ENCODE measurements around the gene SUMO1.
A peak's percentile ranks its signal among the peaks of the same experiment; 100 is the strongest.
"Not testable (repeated sequence)": the region's sequence is repeated elsewhere in the genome, so short reads cannot be mapped to it uniquely, and the experiment has no call there.

The SUMO1 gene

DNA sequence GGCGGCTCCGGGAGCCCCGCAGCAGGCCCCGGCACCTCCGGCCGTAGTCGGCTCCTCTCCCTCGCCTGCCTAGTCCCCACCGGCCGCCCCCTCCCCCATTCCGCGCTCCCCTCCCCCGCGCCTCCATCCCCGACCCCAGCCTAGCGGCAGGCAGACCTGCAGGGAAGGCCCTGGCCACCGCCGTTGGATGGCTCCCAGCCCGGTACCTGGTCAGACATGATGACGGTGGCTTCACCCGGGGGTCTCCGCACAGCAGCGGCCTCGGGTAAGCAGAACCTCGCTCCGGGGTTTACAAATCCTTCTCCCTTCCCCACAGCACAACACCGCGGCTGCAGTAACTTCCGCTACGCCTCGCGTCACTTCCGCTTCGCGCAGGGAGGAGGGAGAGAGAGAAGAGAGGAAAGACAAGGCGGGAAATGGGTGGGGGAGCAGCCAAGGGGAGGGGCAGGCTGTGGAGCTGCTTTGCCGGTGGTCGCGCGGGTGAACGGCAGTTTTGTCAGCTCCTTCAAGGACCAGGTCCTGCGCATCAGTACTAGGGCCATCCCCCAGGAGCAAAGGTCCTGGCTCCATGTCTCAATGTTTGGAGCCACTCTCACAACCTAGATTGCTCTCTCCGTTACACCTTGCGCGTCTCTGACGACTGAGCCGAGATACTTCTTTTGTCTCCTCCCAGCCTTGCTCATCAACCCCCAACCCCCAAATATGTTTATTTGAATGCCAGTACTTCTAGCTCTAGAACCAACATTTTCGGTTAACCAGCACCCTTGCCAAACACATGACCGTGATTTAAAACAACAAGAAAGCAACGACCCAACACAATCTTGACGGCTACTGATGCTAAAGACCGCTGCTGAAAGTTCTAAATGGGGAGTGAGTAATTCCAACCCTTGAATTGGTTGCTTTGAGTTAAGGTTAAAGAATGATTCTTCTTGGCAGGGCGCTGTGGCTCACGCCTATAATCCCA is at the start of gene SUMO1:
TSS of gene SUMO1 (minus strand) at position 364 of the 964 bp plus-strand sequence. CDS start at position 218, 146 bp downstream.
- DNase-seq: peak; percentile 89

DNA sequence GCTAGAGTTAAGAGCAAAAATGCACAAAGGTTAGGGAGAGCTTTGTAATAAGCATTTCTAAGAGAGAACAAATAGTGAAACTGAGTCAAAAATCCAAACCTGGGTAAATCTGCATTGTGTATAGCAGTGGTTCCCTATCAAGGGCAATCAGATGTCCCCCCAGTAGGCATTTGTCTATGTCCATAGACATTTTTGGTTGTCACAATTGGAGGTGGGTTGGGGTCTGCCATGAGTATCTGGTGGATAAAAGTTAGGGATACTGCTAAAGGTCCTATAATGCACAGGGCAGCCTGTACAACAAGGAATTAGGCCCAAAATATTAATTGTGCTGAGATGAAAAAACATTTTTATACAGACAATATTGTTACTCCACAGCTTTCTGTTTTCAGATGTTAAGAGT is 48.2 kb upstream of the SUMO1 start:
- DNase-seq: no peak

GRCh38 chr2:202278944-202279343 is 40.5 kb upstream of the SUMO1 start:
- no peak for DNase-seq

DNA sequence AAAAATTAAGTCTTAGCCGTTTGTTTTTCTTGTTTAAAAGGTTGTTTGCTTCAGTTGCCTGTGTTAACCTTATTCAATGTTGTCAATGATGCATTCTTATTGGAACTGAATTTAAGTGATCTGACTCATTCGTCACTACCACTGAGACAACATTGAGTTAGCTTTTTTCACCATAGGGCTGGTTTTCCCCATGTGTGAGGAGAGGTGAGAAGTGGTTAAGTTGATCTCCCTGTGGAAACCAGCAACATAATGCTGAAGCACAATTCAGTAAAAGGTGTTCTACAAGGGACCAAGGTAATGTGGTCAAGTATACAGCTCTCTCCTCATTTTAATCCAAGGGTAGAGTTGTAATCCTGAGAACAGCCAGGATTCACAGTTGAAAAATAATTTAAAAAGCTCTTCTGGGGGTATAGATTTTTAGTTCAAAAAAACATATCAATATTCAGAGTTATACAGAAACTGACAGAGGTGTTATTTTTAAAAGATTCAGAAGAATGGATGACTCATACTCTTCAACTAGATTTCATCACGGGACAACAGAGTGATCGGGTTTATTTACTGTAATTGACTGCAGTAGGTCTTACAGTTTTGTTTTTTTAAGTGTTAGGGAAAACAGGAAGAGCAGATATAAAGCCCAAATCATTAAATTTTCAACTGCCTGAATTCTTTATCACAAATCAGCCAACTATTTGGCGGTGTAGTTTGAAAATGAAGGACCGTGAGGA is 39.8 kb upstream of the SUMO1 start:
- DNase-seq: no peak

DNA sequence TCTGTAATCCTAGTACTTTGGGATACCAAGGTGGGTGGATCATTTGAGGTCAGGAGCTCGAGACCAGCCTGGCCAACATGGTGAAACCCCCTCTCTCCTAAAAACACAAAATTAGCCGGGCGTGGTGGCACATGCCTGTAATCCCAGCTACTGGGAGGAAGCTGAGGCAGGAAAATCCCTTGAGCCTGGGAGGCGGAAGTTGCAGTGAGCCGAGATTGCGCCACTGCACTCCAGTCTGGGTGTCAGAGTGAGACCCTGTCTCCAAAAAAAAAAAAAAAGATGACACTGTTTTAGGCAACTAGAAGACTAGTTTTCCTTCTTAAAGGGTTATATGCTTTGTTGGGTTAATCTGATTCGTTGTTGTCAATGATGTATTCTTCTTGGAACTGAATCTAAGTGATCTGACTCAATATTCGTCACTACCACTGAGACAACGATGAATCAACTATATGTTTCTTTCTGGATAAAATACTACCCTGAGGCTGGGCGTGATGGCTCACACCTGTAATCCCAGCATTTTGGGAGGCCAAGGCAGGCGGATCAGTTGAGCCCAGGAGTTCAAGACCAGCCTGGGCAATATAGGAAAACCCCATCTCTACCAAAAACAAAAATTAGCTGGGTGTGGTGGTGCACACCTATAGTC is 37.8 kb upstream of the SUMO1 start:
- DNase-seq: not testable (repeated sequence)

GRCh38 chr2:202270487-202270886 is 32.1 kb upstream of the SUMO1 start:
- no peak for DNase-seq

GRCh38 chr2:202269585-202269984 is 31.2 kb upstream of the SUMO1 start:
- DNase-seq: no peak

DNA sequence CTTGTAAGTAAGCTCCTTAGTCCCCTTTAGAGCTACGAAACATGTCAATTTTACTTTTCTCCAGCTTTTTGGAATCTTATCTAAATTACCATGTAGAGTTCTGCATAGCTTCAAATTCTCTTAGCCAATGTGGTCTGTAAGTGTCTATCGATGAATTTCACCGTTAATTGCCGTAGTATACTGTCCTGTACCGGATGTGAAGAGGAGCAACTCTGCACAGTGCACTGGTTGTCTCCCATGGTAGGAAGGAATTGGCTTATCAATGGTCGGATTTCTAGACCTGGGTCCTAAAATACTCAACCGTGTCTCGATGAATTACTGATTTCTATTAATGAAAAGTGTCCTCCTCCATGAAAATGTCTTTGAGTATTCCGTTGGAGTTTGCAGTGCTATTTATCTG is 29.1 kb upstream of the SUMO1 start:
- no peak for DNase-seq

- peak; percentile 89 for DNase-seq
These were observed 27.3 kb upstream of the SUMO1 start, which contains the start of gene NOP58 for GRCh38 chr2:202265467-202266277. Gene NOP58, plus strand, starts transcription at chr2:202265763. Its CDS starts 179 bp downstream, at chr2:202265942.

DNA sequence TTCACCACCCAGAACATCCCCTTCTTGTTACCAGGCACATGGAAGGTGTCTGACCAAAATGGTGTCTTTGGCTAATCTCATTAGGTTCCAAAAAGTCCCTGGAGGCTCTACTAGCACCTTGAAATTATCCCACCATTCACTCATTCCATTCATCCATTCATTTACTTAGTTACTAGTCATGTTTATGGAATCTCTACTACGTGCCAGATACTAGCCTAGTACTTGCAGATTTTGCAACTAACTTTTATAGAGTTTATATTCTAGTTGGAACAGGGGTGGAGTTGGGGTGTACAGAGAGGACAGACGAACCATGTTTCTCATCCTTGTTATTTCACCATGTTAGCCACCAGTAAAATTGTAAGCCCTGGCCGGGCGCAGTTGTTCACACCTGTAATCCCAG is 23.1 kb upstream of the SUMO1 start:
- DNase-seq: no peak

DNA sequence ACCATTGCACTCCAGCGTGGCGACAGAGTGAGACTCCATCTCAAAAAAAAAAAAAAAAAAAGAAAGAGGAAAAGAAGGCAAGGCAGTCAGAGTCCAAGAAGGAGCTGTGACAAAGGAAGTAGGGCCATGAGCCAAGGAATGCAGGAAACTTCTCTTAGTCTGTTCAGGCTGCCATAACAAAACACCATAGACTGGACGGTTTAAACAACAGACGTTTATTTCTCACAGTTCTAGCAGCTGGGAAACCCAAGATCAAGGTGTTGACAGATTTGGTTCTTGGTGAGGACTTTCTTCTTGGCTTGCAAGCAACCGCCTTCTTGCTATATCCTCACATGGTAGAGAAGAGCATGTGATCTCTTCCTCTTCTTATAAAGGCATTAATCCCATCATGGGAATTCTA is 13.1 kb upstream of the SUMO1 start:
- DNase-seq: no peak

DNA sequence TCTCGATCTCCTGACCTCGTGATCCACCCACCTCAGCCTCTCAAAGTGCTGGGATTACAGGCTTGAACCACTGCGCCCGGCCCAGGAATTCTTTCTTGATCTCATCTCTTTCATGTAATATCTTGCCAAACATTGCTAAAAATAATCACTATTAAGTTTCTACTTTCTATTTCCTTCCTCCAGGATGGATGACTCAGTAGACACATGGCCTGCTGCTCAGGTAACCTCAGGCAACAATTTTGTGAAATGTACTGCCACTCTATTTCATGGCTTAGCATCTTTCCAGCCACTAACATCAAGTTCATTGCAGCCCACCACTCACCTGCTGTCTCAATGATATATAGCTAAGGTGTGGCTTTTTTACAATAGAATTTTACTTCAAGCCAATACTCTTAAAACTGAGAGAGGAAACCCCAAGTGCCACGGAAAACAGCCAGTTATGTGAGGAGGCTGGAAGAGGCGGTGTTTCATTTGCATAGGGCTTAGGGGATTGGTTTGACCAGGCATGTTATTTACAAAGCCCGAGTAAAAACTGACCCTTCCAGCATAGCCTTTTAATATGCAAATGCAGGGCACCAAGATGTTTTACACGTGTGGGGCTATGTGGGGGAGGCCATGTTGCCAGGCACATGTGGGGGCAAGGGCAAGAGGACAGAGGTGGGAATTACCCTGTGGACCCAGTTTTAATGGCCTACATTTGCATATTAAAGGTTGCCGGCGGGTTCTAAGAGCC is 11.3 kb upstream of the SUMO1 start:
- DNase-seq: no peak

GRCh38 chr2:202247710-202248109 is 9.3 kb upstream of the SUMO1 start:
- not testable (repeated sequence) for DNase-seq

GRCh38 chr2:202237787-202238233 is 587 bp downstream of the SUMO1 start:
- peak; percentile 37 for DNase-seq

DNA sequence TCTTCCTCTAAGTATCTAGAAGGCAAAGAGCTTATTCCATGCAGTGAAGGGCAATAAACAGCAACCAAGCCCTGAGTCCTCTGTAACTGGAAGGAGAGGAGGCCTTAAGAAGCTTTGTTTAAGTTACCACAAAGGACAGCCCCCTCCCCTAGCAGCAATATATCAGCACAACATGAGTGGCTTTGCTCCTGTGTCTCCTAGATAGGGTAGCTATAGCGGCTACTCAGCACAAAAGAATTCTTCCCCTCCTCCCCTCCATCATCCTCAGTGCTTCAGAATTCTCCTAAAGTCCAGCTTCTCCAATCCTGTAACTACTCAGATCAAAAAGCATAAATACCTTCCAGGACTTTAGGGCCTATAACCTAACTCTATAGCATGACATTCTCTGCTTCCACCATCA is 16.5 kb downstream of the SUMO1 start:
- no peak for DNase-seq

GRCh38 chr2:202215179-202215578 is 23.2 kb downstream of the SUMO1 start:
- DNase-seq: no peak

DNA sequence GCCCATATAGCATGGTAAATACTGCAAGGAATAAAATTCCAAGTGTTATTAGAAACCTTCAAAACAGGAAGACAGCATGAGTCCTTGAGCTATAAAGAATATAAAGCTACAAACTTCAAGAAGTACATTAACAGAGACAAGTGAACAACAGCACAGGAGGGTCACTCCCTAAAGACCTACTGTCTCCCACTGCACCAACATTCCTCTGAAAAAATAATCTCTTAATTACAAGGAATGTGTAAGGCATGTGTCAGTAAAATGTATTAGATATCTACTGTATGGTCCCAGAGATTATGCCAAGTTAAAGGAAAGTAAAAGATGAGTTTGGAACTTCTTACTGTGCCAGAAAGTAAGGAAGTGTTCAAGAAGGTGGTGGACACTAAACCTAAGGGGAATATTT is 29.9 kb downstream of the SUMO1 start:
- DNase-seq: no peak

- no peak for DNase-seq
These were observed 33.5 kb downstream of the SUMO1 start for GRCh38 chr2:202204855-202205254.

- DNase-seq: no peak
These were observed 35.0 kb downstream of the SUMO1 start for GRCh38 chr2:202203348-202203747.

- DNase-seq: no peak
These were observed 36.9 kb downstream of the SUMO1 start for GRCh38 chr2:202201220-202202160.
